Fibroblast of lung (primary cell): ENCODE data around the gene PPM1K. TPM values are rescaled to one million over a fixed set of nuclear protein-coding genes. Genes with fewer than 3 reads are reported as not detected.

Source experiments
- DNase-seq, 2 donors: peaks; one replicate each; pipeline versions ENCODE4 v3.0.0 to v3.0.0-alpha.2; 2010; ENCODE audit warnings: low read depth in 2 of 2
- H2AFZ ChIP-seq: 2 replicates; pipeline ENCODE4 v1.5.1; 2012; ENCODE audit warnings: low read length, control low read depth, inconsistent platforms
- H3K27ac ChIP-seq: 2 replicates; pipeline ENCODE4 v1.5.1; 2011; ENCODE audit warnings: low read length, control low read depth; ENCODE audit not compliant: insufficient read depth
- H3K27me3 ChIP-seq: 2 replicates; pipeline ENCODE4 v1.5.1; 2011; ENCODE audit warnings: mild to moderate bottlenecking, low read length; ENCODE audit not compliant: control insufficient read depth, insufficient read depth
- H3K36me3 ChIP-seq: 2 replicates; pipeline ENCODE4 v1.5.1; 2011; ENCODE audit warnings: low read length; ENCODE audit not compliant: control insufficient read depth, insufficient read depth
- H3K4me1 ChIP-seq: 2 replicates; pipeline ENCODE4 v1.5.1; 2011; ENCODE audit warnings: low read length; ENCODE audit not compliant: control insufficient read depth, insufficient read depth; ENCODE audit errors: extremely low read depth
- H3K4me2 ChIP-seq: 2 replicates; pipeline ENCODE4 v1.5.1; 2011; ENCODE audit warnings: low read length, control low read depth; ENCODE audit not compliant: insufficient read depth; ENCODE audit errors: extremely low read depth
- H3K4me3 ChIP-seq, 4 experiments: fragments of 200-600 bp in 1 of 4; sonication (generic) in 1 of 4; replicated peaks in 1 of 4; 2 replicates each; pipeline ENCODE4 v1.5.1; 2011 to 2016; ENCODE audit warnings: low read length in 4 of 4, low read depth in 3 of 4, mild to moderate bottlenecking in 3 of 4, control low read depth in 2 of 4, inconsistent platforms in 1 of 4, mixed read lengths in 1 of 4; ENCODE audit not compliant: insufficient read depth in 1 of 4; ENCODE audit errors: control extremely low read depth in 1 of 4
- H3K79me2 ChIP-seq: 2 replicates; pipeline ENCODE4 v1.5.1; 2012; ENCODE audit warnings: mild to moderate bottlenecking, low read length, inconsistent platforms; ENCODE audit not compliant: control insufficient read depth, insufficient read depth
- H3K9ac ChIP-seq: 2 replicates; pipeline ENCODE4 v1.5.1; 2011; ENCODE audit warnings: mild to moderate bottlenecking, low read length, control low read depth; ENCODE audit not compliant: insufficient read depth
- H3K9me3 ChIP-seq: 2 replicates; pipeline ENCODE4 v1.5.1; 2012; ENCODE audit warnings: low read depth, low read length; ENCODE audit not compliant: control insufficient read depth, insufficient read depth
- H4K20me1 ChIP-seq: 2 replicates; pipeline ENCODE4 v1.5.1; 2011; ENCODE audit warnings: low read length; ENCODE audit not compliant: control insufficient read depth, insufficient read depth; ENCODE audit errors: extremely low read depth
- CTCF ChIP-seq, 2 donors: IDR thresholded peaks in 1 of 2; conservative IDR thresholded peaks in 1 of 2; 1 replicate in 1 of 2; 2 replicates in 1 of 2; pipeline ENCODE4 v1.5.1; 2011 to 2012; ENCODE audit warnings: low read length in 2 of 2, control low read depth in 1 of 2, inconsistent platforms in 1 of 2, low read depth in 1 of 2, mild to moderate bottlenecking in 1 of 2
- EZH2 ChIP-seq: IDR thresholded peaks from 2 replicates; pipeline ENCODE4 v1.5.1; 2012; ENCODE audit warnings: low read length, control low read depth, mild to moderate bottlenecking; ENCODE audit errors: missing control alignments
- polyA plus RNA-seq, 2 donors: library from polyadenylated mRNA; depleted of rRNA in 1 of 2; stranded (reverse) in 1 of 2; unstranded in 1 of 2; fragments of >200 nt; gene quantifications; 2 replicates each; pipeline ENCODE4 v1.2.1, GENCODE V29; 2011 to 2012; ENCODE audit warnings: missing spikeins in 1 of 2
- total RNA-seq: library from RNA; depleted of rRNA; stranded (reverse); fragments of >200 nt; gene quantifications from 2 replicates; pipeline ENCODE4 v1.2.1, GENCODE V29; 2014

The PPM1K gene
- total and polyA plus RNA-seq, 2 donors (not counting 1 experiment from before 2014, with no cell fraction given), result 14.4 to 18.0 TPM

DNA sequence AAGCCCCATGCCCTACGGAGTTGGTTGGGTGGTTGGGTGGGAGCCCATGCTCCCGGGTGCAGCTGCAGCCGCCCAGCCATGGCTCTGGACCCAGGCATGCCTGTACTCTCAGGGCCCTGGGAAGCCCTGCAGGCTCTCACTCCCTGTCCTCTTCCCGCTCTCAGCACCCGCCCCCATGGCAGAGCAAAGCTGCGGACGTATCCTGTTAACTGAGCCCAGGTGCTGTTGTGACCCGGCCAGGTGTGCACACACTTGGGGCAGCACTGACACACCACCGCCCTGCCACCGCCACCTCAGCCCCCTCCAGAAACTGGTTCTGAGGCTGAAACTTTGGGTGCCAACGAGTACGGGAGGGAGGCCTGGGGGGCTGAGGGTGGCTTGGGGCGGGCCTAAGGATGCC lies 40.3 kb downstream of the PPM1K start:
- Histone ChIP-seq H3K27me3 (no peaks in the 10 kb centered on the region), H2AFZ (no peak overlapping the region), H3K36me3 (no peaks in the 10 kb centered on the region), H3K4me2 (no peak overlapping the region), H4K20me1 (no peaks in the 10 kb centered on the region), H3K79me2 (no peaks in the 10 kb centered on the region), H3K27ac (no peak overlapping the region), H3K4me3 (no peak overlapping the region), H3K9me3 (no peaks in the 10 kb centered on the region), H3K4me1 (no peaks in the 10 kb centered on the region), H3K9ac (no peak overlapping the region)
- TF ChIP-seq EZH2 (no peak), CTCF (conservative IDR thresholded peaks at IDR 0.05 in 1 of 2, IDR thresholded peaks at IDR 0.05 in 1 of 2; ENCODE audit: low read depth in 1 of 2, low read length in 2 of 2) (no peak)
- DNase-seq, result no peak

- H4K20me1 ChIP-seq, result no peaks in the 10 kb centered on the region
- TF ChIP-seq EZH2 (no peak), CTCF (conservative IDR thresholded peaks at IDR 0.05 in 1 of 2, IDR thresholded peaks at IDR 0.05 in 1 of 2; ENCODE audit: low read depth in 1 of 2, low read length in 2 of 2) (no peak)
- H3K9ac ChIP-seq, result no peak overlapping the region
- no peak overlapping the region for H3K4me2 ChIP-seq
- no peaks in the 10 kb centered on the region for H3K36me3 ChIP-seq
- H3K27me3 ChIP-seq, result no peaks in the 10 kb centered on the region
- H3K27ac ChIP-seq, result no peak overlapping the region
- no peak overlapping the region for H2AFZ ChIP-seq
- no peaks in the 10 kb centered on the region for H3K9me3 ChIP-seq
- DNase-seq, result no peak
- H3K4me1 ChIP-seq, result no peaks in the 10 kb centered on the region
- H3K4me3 ChIP-seq, result no peak overlapping the region
- H3K79me2 ChIP-seq, result no peaks in the 10 kb centered on the region
These were observed 42.2 kb downstream of the PPM1K start for GRCh38 chr4:88242144-88242543.

GRCh38 chr4:88240297-88240714 lies 44.1 kb downstream of the PPM1K start:
- Histone ChIP-seq H2AFZ (no peak overlapping the region), H3K4me3 (no peak overlapping the region), H3K9ac (no peak overlapping the region), H3K9me3 (no peaks in the 10 kb centered on the region), H3K36me3 (no peaks in the 10 kb centered on the region), H3K4me2 (no peak overlapping the region), H3K79me2 (no peaks in the 10 kb centered on the region), H4K20me1 (no peaks in the 10 kb centered on the region), H3K27me3 (peaks cover 3% of the 10 kb centered on the region), H3K4me1 (no peaks in the 10 kb centered on the region), H3K27ac (no peak overlapping the region)
- DNase-seq, result no peak
- TF ChIP-seq EZH2, result no peak
- TF ChIP-seq CTCF (conservative IDR thresholded peaks at IDR 0.05 in 1 of 2, IDR thresholded peaks at IDR 0.05 in 1 of 2; ENCODE audit: low read depth in 1 of 2, low read length in 2 of 2), result no peak
